Activated CD4-positive, alpha-beta T cell treated with anti-CD3 and anti-CD28 coated beads, Interleukin-2, Interleukin-6, amounts not matched to agents 100 ng/mL and 50 ng/mL, durations not matched to agents 16 hours and 8 hours (primary cell): ENCODE data around the gene RLN1.
"Not testable (repeated sequence)": the region's sequence is repeated elsewhere in the genome, so short reads cannot be mapped to it uniquely, and the experiment has no call there.

ENCODE experiments used
- DNase-seq: peaks from one replicate; pipeline ENCODE4 v3.0.0-alpha.2; 2020

RLN1 gene

DNA sequence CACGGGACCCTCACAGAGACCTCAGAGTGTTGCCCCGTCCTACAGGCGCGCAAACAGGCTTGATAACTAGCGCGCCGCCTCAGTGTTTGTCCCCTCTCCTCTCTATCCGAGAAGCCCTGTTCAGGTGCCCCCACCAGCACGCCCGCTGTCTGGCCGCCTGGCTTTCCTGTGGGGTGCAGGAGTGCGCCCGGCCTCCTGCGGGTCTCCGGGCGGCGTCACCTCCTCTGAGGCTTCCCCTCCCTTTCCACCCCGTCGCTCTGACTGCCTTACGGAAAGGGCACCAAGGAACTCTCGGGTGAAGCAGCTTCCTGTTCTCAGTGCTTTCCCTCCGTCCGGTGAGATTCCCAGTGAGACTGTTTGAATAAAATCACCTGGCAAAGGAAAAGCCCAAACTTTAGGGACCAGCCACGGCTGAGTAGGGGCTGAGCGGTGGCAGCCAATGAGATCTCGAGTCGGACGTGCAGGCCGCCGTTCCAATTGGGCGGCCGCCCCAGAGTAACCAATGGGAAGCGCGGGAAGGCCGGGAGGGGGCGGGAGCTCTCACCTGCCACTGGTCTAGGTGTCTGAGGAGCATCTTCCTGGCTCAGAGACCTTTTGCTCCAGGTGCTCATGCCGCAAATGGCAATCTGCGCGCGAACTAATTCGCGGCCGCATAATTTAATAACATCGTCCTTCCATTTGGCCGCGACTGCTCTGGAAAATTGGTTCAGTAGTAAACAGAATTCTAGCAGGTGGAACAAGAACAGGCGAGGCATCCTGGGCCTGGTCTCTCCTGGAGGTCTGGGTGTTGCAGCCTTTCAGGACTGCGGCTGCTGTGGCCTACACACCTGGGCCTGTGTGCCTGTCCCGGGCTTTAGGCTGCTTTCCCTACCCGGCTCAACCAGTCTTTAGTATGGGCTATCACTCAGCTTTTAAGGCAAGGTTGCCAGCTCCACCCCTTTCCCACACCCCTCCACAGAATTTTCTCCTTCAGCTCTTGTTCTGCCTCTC lies at the start of gene RLN1:
TSS of gene RLN1 (minus strand) at position 885 of the 990 bp plus-strand sequence. CDS start at position 755, 130 bp downstream.
- peak; percentile 8 for DNase-seq

GRCh38 chr9:5389109-5389732 lies 49.5 kb upstream of the RLN1 start:
- peak; percentile 85 for DNase-seq

DNA sequence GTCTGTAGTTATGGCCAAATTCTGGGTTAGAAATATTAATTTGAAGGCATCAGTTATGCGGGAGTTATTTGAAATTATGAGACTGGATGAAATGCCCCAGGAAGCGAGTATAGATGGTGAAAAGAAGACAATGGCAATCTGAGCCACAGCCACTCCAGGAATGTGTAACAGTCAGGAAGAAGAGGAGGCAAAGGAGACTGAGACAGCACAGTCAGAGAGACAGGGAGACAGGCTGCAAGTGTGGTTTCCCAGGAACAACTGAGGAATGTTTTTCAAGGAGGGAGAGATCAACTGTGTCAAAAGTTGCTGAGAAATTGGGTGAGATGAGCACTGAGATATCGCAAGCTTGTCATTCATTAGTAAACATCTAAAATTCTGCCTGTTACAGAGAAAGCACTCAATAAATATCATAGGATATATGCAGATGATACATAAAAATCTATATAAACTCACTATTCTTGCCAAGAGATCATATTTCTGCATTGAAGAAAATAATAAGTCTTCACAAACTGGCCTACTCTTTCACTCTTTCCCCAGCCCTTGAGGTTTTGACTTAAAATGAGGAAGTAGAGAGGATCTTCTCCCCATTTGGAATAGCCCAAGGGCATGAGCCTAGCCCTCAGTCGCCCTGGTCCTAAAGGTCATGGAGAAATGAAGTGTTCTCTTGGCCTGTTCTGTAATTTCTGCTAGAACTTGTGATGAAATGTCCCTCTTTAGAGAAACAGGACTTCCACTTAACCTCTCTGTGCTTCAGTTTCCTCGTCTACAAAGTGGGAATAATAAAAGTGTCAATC lies 48.5 kb upstream of the RLN1 start:
- DNase-seq, result no peak

DNA sequence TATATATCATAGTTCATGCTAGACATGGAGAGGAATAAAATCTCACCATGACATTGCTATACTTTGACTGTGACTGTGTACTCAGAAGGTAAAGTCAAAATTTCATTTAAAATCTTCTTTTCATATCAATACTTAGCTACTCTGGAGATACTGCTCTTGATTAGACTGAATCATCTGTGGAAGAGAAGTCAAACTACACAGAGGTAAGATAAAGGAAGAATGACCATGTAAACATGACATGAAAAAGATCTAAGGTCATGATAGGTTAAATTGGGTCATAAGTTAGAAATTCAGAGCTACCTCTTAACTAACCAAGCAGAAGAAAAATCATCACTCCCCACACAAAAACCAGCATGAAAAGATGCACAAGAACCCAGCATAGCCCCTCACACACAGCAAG lies 44.8 kb upstream of the RLN1 start:
- DNase-seq, result no peak

GRCh38 chr9:5382479-5382878 lies 42.8 kb upstream of the RLN1 start:
- DNase-seq, result no peak

DNA sequence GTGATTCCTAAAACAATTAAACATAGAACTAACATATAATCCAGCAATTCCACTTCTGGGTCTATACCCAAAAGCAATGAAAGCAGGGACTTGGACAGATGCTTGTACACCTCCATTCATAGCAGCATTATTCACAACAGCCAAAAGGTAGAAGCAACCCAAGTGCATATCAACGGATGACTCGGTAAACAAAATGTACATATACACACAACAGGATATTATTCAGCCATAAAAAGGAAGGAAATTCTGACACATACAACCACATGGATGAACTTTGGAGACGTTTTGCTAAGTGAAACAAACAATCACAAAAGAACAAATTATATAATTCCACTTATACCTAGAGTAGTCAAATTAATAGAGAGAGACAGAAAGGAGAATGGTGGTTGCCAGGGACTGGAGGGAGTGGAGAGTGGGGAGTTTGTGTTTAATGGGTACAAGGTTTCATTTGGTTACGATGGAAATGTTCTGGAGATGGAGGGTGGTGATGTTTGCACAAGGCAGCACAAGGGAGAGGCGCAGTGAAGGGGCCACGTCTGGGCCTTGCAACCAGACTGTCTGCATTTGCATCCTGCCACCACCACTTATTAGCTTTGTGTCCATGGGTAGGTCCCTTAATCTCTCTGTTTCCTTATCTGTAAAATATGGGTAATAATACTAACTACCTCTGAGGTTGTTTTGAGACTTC lies 36.3 kb upstream of the RLN1 start:
- peak; percentile 34 for DNase-seq

- DNase-seq, result peak; percentile 64
Observed at GRCh38 chr9:5375091-5375490, 35.4 kb upstream of the RLN1 start.

GRCh38 chr9:5364294-5365024 lies 24.8 kb upstream of the RLN1 start:
- DNase-seq, result peak; percentile 71

- no peak for DNase-seq
Observed at GRCh38 chr9:5361326-5362010, 21.8 kb upstream of the RLN1 start.

- DNase-seq, result no peak
Observed at GRCh38 chr9:5360341-5360740, 20.7 kb upstream of the RLN1 start.

- DNase-seq, result no peak
Observed at GRCh38 chr9:5357431-5358105, 17.9 kb upstream of the RLN1 start.

GRCh38 chr9:5355817-5356216 lies 16.1 kb upstream of the RLN1 start:
- no peak for DNase-seq

GRCh38 chr9:5355226-5355625 lies 15.6 kb upstream of the RLN1 start:
- no peak for DNase-seq

DNA sequence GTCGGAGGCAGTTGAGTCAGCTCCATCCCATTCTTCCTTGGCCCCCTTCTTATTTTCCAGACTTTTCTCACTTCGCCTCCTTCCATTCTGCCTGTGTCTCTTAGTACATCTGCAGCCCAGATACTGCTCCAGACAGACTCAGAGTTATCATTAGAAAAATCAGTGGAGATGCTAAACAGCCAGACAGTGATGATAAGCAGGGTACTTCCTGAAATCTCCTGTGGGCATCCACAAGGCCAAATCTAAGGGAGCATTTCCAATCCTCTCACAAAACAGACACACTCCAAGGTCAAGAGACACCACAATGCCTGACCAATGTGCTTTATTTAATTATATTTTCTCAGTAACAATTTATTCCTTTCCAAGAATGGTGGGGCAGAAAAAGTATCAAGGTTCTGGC lies 14.5 kb upstream of the RLN1 start:
- no peak for DNase-seq

- DNase-seq, result peak; percentile 43
Observed at GRCh38 chr9:5352637-5353248, 13.1 kb upstream of the RLN1 start.

- DNase-seq, result peak; percentile 23
Observed at GRCh38 chr9:5336688-5337087, 3.0 kb downstream of the RLN1 start.

- DNase-seq, result not testable (repeated sequence)
Observed at GRCh38 chr9:5331276-5331675, 8.4 kb downstream of the RLN1 start.

GRCh38 chr9:5326893-5327548 lies 12.7 kb downstream of the RLN1 start:
- DNase-seq, result peak; percentile 29

- DNase-seq, result no peak
Observed at GRCh38 chr9:5326187-5326586, 13.5 kb downstream of the RLN1 start.

DNA sequence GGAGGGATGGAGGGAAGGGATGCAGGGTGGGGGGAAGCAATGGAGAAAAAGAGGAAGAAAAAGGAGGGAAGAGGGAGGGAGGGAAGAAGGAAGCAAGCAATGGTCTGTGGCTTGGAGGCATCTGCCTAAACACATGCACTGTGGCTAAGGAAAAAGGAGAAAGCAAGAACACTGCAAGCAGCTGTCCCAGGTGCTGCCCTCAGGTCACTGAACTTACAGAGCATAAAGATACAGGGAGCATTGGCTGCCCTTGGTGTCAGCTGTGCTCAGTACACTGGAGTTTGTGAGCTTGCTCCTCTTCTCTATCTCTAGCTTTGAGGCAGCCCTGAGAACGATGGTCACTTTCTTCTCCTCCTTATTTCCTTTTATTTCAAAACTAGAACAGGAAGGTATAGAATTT lies 18.1 kb downstream of the RLN1 start:
- DNase-seq, result not testable (repeated sequence)
